PFSK-1 (cell line): ENCODE measurements around the gene SLC8A3.

Experiments
- FOXP2 ChIP-seq: optimal IDR thresholded peaks from 2 replicates; pipeline ENCODE3; 2011; ENCODE audit warnings: borderline replicate concordance, control low read depth, inconsistent platforms; ENCODE audit not compliant: insufficient read depth; ENCODE audit errors: extremely low read length, extremely low read depth
- POLR2AphosphoS5 ChIP-seq: IDR thresholded peaks from 2 replicates; pipeline ENCODE4 v1.6.1; 2012; ENCODE audit warnings: low read depth, mild to moderate bottlenecking, control low read depth, low read length, moderate library complexity
- SIN3A ChIP-seq: IDR thresholded peaks from 2 replicates; pipeline ENCODE4 v1.6.1; 2012; ENCODE audit warnings: mild to moderate bottlenecking, low read length, moderate library complexity, borderline replicate concordance; ENCODE audit not compliant: insufficient read depth
- TAF1 ChIP-seq: IDR thresholded peaks from 2 replicates; pipeline ENCODE4 v1.6.1; 2012; ENCODE audit warnings: low read length, control low read depth, borderline replicate concordance; ENCODE audit not compliant: insufficient read depth
- TF ChIP-seq, protein P1 (sequence below), 2 experiments: IDR thresholded peaks; 2 replicates each; pipeline versions ENCODE4 v1.6.1 to v1.8.0; 2011 to 2012; ENCODE audit warnings: low read depth in 2 of 2, low read length in 2 of 2, control low read depth in 1 of 2, inconsistent platforms in 1 of 2, mild to moderate bottlenecking in 1 of 2, moderate library complexity in 1 of 2; ENCODE audit not compliant: insufficient read depth in 1 of 2

Gene SLC8A3

DNA sequence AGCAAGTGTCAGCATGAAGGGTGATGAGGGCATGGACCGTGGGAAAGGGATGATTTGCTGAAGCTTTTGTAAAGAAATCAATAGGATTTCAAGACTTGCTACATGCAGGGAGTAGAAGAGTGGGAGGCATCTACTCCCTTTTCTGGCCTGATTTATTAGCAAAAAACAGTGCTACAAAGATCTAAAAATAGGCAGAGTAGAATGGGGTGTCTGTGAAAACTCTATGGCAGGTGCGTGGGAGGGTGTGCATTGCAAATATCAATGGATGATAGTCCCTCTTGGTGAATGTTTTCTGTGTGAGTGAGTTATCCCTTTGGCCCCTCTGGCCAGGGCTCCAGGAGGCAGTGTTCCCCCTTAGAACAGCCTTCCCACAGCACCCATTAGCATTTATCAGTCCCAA, 170.5 kb downstream of the SLC8A3 start:
- TF ChIP-seq FOXP2 = no peak
- TF ChIP-seq POLR2AphosphoS5 = no peak
- TF ChIP-seq TAF1 = no peak
- TF ChIP-seq, protein P1, sequence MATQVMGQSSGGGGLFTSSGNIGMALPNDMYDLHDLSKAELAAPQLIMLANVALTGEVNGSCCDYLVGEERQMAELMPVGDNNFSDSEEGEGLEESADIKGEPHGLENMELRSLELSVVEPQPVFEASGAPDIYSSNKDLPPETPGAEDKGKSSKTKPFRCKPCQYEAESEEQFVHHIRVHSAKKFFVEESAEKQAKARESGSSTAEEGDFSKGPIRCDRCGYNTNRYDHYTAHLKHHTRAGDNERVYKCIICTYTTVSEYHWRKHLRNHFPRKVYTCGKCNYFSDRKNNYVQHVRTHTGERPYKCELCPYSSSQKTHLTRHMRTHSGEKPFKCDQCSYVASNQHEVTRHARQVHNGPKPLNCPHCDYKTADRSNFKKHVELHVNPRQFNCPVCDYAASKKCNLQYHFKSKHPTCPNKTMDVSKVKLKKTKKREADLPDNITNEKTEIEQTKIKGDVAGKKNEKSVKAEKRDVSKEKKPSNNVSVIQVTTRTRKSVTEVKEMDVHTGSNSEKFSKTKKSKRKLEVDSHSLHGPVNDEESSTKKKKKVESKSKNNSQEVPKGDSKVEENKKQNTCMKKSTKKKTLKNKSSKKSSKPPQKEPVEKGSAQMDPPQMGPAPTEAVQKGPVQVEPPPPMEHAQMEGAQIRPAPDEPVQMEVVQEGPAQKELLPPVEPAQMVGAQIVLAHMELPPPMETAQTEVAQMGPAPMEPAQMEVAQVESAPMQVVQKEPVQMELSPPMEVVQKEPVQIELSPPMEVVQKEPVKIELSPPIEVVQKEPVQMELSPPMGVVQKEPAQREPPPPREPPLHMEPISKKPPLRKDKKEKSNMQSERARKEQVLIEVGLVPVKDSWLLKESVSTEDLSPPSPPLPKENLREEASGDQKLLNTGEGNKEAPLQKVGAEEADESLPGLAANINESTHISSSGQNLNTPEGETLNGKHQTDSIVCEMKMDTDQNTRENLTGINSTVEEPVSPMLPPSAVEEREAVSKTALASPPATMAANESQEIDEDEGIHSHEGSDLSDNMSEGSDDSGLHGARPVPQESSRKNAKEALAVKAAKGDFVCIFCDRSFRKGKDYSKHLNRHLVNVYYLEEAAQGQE (IDR thresholded peaks at IDR 0.05; ENCODE audit: insufficient read depth in 1 of 2, low read depth in 2 of 2, low read length in 2 of 2) = no peak
- no peak for TF ChIP-seq SIN3A

DNA sequence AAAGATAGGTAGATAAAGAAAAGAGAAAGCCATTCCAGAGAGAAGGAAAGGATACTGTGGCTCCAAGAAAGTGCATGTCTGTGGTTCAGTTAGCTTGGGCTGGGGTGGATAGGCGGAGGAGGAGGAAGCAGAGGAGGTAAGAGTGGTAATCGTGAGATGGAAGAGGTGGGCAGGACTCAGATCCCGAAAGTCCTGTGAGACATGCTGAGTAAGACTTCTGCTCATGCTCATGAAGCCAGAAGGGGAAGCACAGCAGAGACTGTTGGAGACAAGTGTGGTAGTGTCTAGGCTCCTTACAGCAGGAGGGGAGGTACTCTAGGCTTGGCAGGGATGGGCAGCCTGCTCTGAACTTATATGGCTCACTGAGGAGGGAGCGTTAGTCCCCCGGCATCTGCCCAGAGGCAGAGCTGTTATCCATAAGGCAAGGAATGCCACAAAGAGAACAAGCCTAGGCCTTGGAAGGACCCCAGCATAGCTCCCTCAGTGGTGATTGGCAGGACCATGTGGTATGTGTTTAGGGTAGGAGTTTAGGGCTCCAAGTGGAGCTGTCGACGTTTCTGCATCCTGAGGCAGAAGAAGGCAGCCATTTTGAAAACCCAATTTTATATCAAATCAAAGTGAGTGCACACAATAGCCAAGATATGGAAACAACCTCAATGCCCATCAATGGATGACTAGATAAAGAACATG, 174.2 kb downstream of the SLC8A3 start:
- no peak for TF ChIP-seq SIN3A
- TF ChIP-seq FOXP2 = no peak
- no peak for TF ChIP-seq TAF1
- TF ChIP-seq, protein P1 (IDR thresholded peaks at IDR 0.05; ENCODE audit: insufficient read depth in 1 of 2, low read depth in 2 of 2, low read length in 2 of 2) = no peak
- TF ChIP-seq POLR2AphosphoS5 = no peak

DNA sequence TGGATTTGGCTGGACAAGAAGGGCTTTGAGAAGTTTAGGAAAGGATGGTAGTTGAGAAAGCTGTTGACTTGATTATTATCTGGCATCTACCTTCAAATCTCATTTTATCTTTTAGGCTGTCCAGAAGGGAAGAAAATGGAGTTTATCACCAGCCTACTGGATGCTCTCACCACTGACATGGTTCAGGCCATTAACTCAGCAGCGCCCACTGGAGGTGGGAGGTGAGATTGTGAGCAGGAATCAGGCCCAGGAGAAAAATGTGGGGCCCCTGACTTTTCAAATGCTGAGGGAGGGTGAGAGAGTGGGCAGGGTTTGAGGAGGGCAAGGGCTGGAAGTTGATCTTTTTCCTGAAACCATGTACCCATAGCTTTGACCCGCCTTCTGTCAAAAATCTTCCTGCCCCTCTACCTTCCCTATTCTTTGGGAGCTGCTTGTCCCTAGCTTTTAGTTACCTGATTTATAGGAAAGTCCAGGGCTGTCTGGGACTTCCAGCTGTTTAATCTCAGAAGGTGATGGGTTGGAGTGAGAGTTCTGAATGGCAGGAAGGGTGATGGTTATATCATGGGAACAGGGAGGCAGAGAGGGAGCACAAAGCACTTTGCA, 175.4 kb downstream of the SLC8A3 start:
- TF ChIP-seq POLR2AphosphoS5 (no peak), SIN3A (no peak), TAF1 (no peak), FOXP2 (no peak)
- TF ChIP-seq, protein P1 (IDR thresholded peaks at IDR 0.05; ENCODE audit: insufficient read depth in 1 of 2, low read depth in 2 of 2, low read length in 2 of 2) = no peak

DNA sequence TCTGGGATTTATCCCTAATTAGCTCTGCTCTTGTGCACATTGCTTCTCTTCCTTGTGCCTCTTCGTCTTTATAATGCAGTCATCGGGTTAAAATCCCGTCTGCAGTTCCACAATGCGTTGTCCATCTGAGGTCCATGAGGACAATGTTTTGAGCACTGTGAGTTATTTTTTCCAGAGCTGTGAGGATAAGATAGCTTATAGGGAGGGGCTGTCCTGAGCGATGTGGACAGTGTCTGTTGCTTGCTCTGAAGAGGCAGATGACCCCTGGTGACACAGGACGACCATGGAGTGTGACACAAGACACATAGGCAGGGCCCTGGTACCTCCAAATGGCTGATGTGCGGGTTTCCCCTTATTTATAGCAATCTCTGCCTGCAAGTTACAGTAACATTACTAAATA, 177.0 kb downstream of the SLC8A3 start:
- no peak for TF ChIP-seq SIN3A
- TF ChIP-seq FOXP2 = no peak
- TF ChIP-seq TAF1 = no peak
- TF ChIP-seq, protein P1 (IDR thresholded peaks at IDR 0.05; ENCODE audit: insufficient read depth in 1 of 2, low read depth in 2 of 2, low read length in 2 of 2) = no peak
- TF ChIP-seq POLR2AphosphoS5 = no peak

DNA sequence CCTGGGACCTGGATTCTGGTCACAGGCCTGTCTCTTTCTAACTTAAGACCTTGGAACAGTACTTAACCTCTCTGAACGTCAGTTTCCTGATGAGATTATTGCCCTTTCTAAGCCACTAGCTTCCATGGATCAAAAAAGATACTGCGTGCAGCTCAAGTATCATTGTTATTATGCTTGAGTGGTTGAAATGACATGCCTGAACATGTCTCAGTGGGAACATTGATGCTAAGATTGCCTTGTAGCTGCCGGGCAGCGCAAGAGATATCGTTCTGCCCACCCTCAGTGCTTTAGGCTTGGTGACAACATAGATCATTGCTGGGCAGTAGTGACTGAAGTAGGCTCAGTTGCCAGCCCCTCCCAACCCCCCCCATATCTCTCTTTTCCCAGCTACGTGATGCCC, 177.7 kb downstream of the SLC8A3 start:
- TF ChIP-seq, protein P1 (IDR thresholded peaks at IDR 0.05; ENCODE audit: insufficient read depth in 1 of 2, low read depth in 2 of 2, low read length in 2 of 2) = no peak
- TF ChIP-seq SIN3A = no peak
- no peak for TF ChIP-seq POLR2AphosphoS5
- no peak for TF ChIP-seq TAF1
- no peak for TF ChIP-seq FOXP2
